HepG2 (cell line): ENCODE measurements around the gene NHERF2. TPM values are rescaled to one million over a fixed set of nuclear protein-coding genes. Genes with fewer than 3 reads are reported as not detected.

ENCODE experiments used
- ATAD3A ChIP-seq: sonication (generic); formaldehyde crosslinking; IDR thresholded peaks from 2 replicates; pipeline ENCODE4 v1.4.0; 2020; ENCODE audit warnings: missing genetic modification reagents
- FLYWCH1 ChIP-seq: sonication (generic); formaldehyde crosslinking; IDR thresholded peaks from 2 replicates; pipeline ENCODE4 v1.8.1; 2023; ENCODE audit warnings: mild to moderate bottlenecking, missing genetic modification reagents
- FOXO1 ChIP-seq: sonication (generic); formaldehyde crosslinking; IDR thresholded peaks from 2 replicates; pipeline ENCODE4 v1.4.0; 2020; ENCODE audit warnings: missing genetic modification reagents
- LRRFIP1 ChIP-seq: sonication (generic); formaldehyde crosslinking; conservative IDR thresholded peaks from 2 replicates; pipeline ENCODE4 v1.4.0; 2020; ENCODE audit warnings: missing genetic modification reagents
- MEIS2 ChIP-seq: sonication (generic); formaldehyde crosslinking; IDR thresholded peaks from 2 replicates; pipeline ENCODE4 v1.9.0; 2021; ENCODE audit warnings: mild to moderate bottlenecking, missing genetic modification reagents
- PBX2 ChIP-seq: IDR thresholded peaks from 2 replicates; pipeline ENCODE4 v1.6.1; 2016; ENCODE audit warnings: control low read depth
- PCBP1 ChIP-seq: fragments of 200-400 bp; formaldehyde crosslinking; IDR thresholded peaks from 2 replicates; pipeline ENCODE4 v1.6.1; 2017; ENCODE audit warnings: mild to moderate bottlenecking, low read depth, low read length, borderline replicate concordance
- PRDM4 ChIP-seq: sonication (generic); formaldehyde crosslinking; IDR thresholded peaks from 2 replicates; pipeline ENCODE4 v1.9.0; 2021; ENCODE audit warnings: missing genetic modification reagents, borderline replicate concordance
- ZBTB7B ChIP-seq: sonication (generic); formaldehyde crosslinking; IDR thresholded peaks from 2 replicates; pipeline ENCODE4 v1.4.0; 2020; ENCODE audit warnings: missing genetic modification reagents
- ZC3H4 ChIP-seq: sonication (generic); formaldehyde crosslinking; IDR thresholded peaks from 2 replicates; pipeline ENCODE4 v1.4.0; 2020; ENCODE audit warnings: missing genetic modification reagents, borderline replicate concordance
- ZNF251 ChIP-seq: sonication (generic); formaldehyde crosslinking; IDR thresholded peaks from 2 replicates; pipeline ENCODE4 v1.9.0; 2021; ENCODE audit warnings: mild to moderate bottlenecking, missing genetic modification reagents
- ZNF407 ChIP-seq: sonication (generic); formaldehyde crosslinking; IDR thresholded peaks from one replicate; pipeline ENCODE4 v1.5.1; 2020; ENCODE audit warnings: mild to moderate bottlenecking, missing genetic modification reagents; ENCODE audit errors: not compliant biosample characterization
- ZNF746 ChIP-seq: sonication (generic); formaldehyde crosslinking; IDR thresholded peaks from 2 replicates; pipeline ENCODE4 v1.8.0; 2022; ENCODE audit warnings: mild to moderate bottlenecking, missing genetic modification reagents
- ZNF841 ChIP-seq: sonication (generic); formaldehyde crosslinking; IDR thresholded peaks from 2 replicates; pipeline ENCODE4 v1.8.1; 2023; ENCODE audit warnings: missing genetic modification reagents, borderline replicate concordance
- polyA plus RNA-seq, 8 experiments: library from polyadenylated mRNA; depleted of rRNA in 3 of 8; stranded (reverse) in 7 of 8; unstranded in 1 of 8; fragments of >200 nt; fragmentation: Illumina TruSeq in 4 of 8; extraction: Trizol in 4 of 8; gene quantifications; 2 replicates each; pipeline versions ENCODE4 v1.2.1 to v1.2.3, GENCODE V29; 2011 to 2016; ENCODE audit warnings: low read depth in 4 of 8, missing spikeins in 1 of 8, mixed read lengths in 1 of 8; ENCODE audit not compliant: insufficient read depth in 1 of 8
- total RNA-seq, 5 experiments: library from RNA; depleted of rRNA; stranded (reverse); fragments of >200 nt; fragmentation: Illumina TruSeq; extraction: Trizol; gene quantifications; 2 replicates each; pipeline ENCODE4 v1.2.3, GENCODE V29; 2016; ENCODE audit warnings: low read depth in 1 of 5

The NHERF2 gene
- total and polyA plus RNA-seq, 2 of the 13 experiments (the other 11 are each of a cell fraction or from before 2014, with no cell fraction given): 23.7 to 39.3 TPM

- TF ChIP-seq PBX2 (no peak), ZNF407 (CRISPR knock-in tag) (peak; percentile 68), ZBTB7B (CRISPR knock-in tag) (no peak; the same call in 1 of the 2 replicates), ZC3H4 (CRISPR knock-in tag) (no peak), PCBP1 (no peak), LRRFIP1 (CRISPR knock-in tag) (no peak), ZNF746 (CRISPR knock-in tag) (no peak; the same call in 1 of the 2 replicates), MEIS2 (CRISPR knock-in tag) (peak; percentile 52; the same call in 1 of the 2 replicates), PRDM4 (CRISPR knock-in tag) (no peak), ATAD3A (no peak), FOXO1 (CRISPR knock-in tag) (0 out of 2 replicates have a peak, but pooled peaks have one; percentile 11), ZNF251 (CRISPR knock-in tag) (no peak), FLYWCH1 (CRISPR knock-in tag) (no peak), ZNF841 (CRISPR knock-in tag) (no peak)
These were observed 43.0 kb upstream of the NHERF2 start, which contains the start of gene GFER (continued) for GRCh38 chr16:1983544-1984346.
